ENCODE results near the gene PATE1. TPM values are rescaled to one million over a fixed set of nuclear protein-coding genes. Genes with fewer than 3 reads are reported as not detected.

The PATE1 gene
- total RNA-seq, 2 experiments from 2014 or later: not detected

DNA sequence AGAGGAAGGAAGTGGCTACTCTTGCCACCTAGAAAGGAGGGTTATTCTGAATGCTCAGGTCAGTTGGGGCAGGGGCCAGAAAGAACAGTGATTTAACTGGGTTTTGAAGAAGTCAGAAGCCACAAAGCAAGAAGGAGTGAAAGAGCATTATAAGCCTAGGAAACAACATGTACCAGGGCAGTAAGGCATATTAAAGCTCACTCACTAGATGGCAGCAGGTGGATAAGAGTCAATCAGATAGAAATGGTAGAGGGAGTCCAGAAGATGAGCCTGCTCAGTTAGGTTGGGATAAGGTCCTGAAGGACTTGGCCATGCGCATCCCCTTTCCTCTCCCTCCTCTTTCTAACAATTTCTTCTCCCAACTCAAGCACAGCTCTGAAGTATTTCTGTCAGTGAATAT, 22.0 kb upstream of the PATE1 start:
- ChIA-PET POLR2A (interaction anchor here (1.2 kb wide), 1 partner anchor 117 kb away, joined by 3 read pairs; no protein-coding TSS in a partner anchor), CTCF (ENCODE audit: unreplicated experiment) (no interaction called here)
- Histone ChIP-seq H3K9me3 (ENCODE audit: low read length) (no peaks in the 10 kb centered on the region), H3K4me1 (ENCODE audit: insufficient read depth, low read length, poor library complexity, severe bottlenecking) (no peaks in the 10 kb centered on the region), H2AFZ (ENCODE audit: low read length) (no peak overlapping the region), H3K27ac (ENCODE audit: low read depth, low read length, poor library complexity, severe bottlenecking) (no peak overlapping the region), H3K79me2 (ENCODE audit: insufficient read depth, low read depth, low read length) (no peaks in the 10 kb centered on the region), H3K4me3 (ENCODE audit: low read depth, low read length, poor library complexity, severe bottlenecking) (no peak overlapping the region), H4K20me1 (ENCODE audit: insufficient read depth, low read length) (no peaks in the 10 kb centered on the region), H3K4me2 (ENCODE audit: low read length) (no peak overlapping the region), H3K36me3 (ENCODE audit: insufficient read depth, low read length) (no peaks in the 10 kb centered on the region), H3K9me2 (ENCODE audit: insufficient read depth, low read length) (no peaks in the 10 kb centered on the region)
- TF ChIP-seq, protein P1, sequence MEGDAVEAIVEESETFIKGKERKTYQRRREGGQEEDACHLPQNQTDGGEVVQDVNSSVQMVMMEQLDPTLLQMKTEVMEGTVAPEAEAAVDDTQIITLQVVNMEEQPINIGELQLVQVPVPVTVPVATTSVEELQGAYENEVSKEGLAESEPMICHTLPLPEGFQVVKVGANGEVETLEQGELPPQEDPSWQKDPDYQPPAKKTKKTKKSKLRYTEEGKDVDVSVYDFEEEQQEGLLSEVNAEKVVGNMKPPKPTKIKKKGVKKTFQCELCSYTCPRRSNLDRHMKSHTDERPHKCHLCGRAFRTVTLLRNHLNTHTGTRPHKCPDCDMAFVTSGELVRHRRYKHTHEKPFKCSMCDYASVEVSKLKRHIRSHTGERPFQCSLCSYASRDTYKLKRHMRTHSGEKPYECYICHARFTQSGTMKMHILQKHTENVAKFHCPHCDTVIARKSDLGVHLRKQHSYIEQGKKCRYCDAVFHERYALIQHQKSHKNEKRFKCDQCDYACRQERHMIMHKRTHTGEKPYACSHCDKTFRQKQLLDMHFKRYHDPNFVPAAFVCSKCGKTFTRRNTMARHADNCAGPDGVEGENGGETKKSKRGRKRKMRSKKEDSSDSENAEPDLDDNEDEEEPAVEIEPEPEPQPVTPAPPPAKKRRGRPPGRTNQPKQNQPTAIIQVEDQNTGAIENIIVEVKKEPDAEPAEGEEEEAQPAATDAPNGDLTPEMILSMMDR (conservative IDR thresholded peaks at IDR 0.05; ENCODE audit: low read length): peak; percentile 48
- no peak for TF ChIP-seq EZH2phosphoT487 (IDR thresholded peaks at IDR 0.05; ENCODE audit: borderline replicate concordance, low read depth, low read length)
- peak; percentile 10 for DNase-seq (ENCODE audit: low spot score)
- BruUV-seq (replicated peaks): no TSS peak
- intact Hi-C loops (cut with micrococcal nuclease; ENCODE audit: unreplicated experiment): no loop called here

DNA sequence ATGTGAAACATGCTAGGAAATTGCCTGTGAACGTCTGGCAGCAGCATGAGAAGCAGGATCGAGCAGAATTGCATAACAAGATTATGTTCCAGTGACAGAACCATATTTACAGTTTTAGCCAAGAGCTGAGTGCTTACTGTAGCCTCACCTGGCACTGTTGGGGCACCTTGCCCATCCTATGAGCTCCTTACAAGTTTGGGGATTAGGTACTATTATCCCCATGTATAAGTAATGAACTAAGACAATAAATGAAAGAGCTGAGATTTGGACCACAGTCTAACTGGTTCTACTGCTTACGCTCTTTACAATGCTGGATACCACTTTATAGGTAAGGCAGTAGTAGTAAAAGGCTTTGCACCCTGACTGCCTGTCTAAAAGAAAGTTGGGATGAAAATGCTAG, 17.1 kb upstream of the PATE1 start:
- no peaks in the 10 kb centered on the region for H3K36me3 ChIP-seq (ENCODE audit: insufficient read depth, low read length)
- ChIA-PET CTCF (ENCODE audit: unreplicated experiment) (no interaction called here), POLR2A (interaction anchor here (0.6 kb wide), 1 partner anchor 113 kb away, joined by 3 read pairs; no protein-coding TSS in a partner anchor)
- intact Hi-C loops (cut with micrococcal nuclease; ENCODE audit: unreplicated experiment): no loop called here
- H3K9me2 ChIP-seq (ENCODE audit: insufficient read depth, low read length): no peaks in the 10 kb centered on the region
- no peak for TF ChIP-seq EZH2phosphoT487 (IDR thresholded peaks at IDR 0.05; ENCODE audit: borderline replicate concordance, low read depth, low read length)
- TF ChIP-seq, protein P1 (conservative IDR thresholded peaks at IDR 0.05; ENCODE audit: low read length): no peak
- no peaks in the 10 kb centered on the region for H4K20me1 ChIP-seq (ENCODE audit: insufficient read depth, low read length)
- H3K79me2 ChIP-seq (ENCODE audit: insufficient read depth, low read depth, low read length): no peaks in the 10 kb centered on the region
- no TSS peak for BruUV-seq (replicated peaks)
- no peaks in the 10 kb centered on the region for H3K4me1 ChIP-seq (ENCODE audit: insufficient read depth, low read length, poor library complexity, severe bottlenecking)
- DNase-seq (ENCODE audit: low spot score): no peak
- no peak overlapping the region for H3K27ac ChIP-seq (ENCODE audit: low read depth, low read length, poor library complexity, severe bottlenecking)
- no peak overlapping the region for H3K4me2 ChIP-seq (ENCODE audit: low read length)
- H2AFZ ChIP-seq (ENCODE audit: low read length): no peak overlapping the region
- no peak overlapping the region for H3K4me3 ChIP-seq (ENCODE audit: low read depth, low read length, poor library complexity, severe bottlenecking)
- H3K9me3 ChIP-seq (ENCODE audit: low read length): no peaks in the 10 kb centered on the region

DNA sequence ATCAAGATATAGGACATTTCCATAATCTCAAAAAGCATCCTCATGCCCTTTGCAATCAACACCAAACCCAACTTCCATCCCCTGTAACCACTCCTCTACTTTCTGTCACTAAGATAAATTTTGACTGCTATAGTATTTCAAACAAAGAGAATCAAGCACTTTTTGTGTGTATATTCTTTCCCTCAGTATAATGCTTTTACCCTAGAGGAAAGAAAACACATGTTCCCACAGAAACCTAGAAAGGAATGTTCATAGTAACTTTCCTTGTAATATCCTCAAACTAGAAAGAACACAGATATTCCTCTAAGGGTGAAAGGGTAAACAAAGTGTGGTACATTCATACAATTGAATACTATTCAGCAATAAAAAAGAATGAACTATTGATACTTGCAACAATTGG, 5.5 kb upstream of the PATE1 start:
- TF ChIP-seq, protein P1 (conservative IDR thresholded peaks at IDR 0.05; ENCODE audit: low read length): no peak
- TF ChIP-seq EZH2phosphoT487 (IDR thresholded peaks at IDR 0.05; ENCODE audit: borderline replicate concordance, low read depth, low read length): no peak
- H3K79me2 ChIP-seq (ENCODE audit: insufficient read depth, low read depth, low read length): no peaks in the 10 kb centered on the region
- H3K4me1 ChIP-seq (ENCODE audit: insufficient read depth, low read length, poor library complexity, severe bottlenecking): no peaks in the 10 kb centered on the region
- no peak overlapping the region for H3K4me3 ChIP-seq (ENCODE audit: low read depth, low read length, poor library complexity, severe bottlenecking)
- no peak overlapping the region for H3K27ac ChIP-seq (ENCODE audit: low read depth, low read length, poor library complexity, severe bottlenecking)
- H3K36me3 ChIP-seq (ENCODE audit: insufficient read depth, low read length): no peaks in the 10 kb centered on the region
- H3K9me2 ChIP-seq (ENCODE audit: insufficient read depth, low read length): no peaks in the 10 kb centered on the region
- no peak for DNase-seq (ENCODE audit: low spot score)
- POLR2A ChIA-PET: no interaction called here
- no peak overlapping the region for H3K4me2 ChIP-seq (ENCODE audit: low read length)
- H4K20me1 ChIP-seq (ENCODE audit: insufficient read depth, low read length): no peaks in the 10 kb centered on the region
- CTCF ChIA-PET (ENCODE audit: unreplicated experiment): no interaction called here
- intact Hi-C loops (cut with micrococcal nuclease; ENCODE audit: unreplicated experiment): no loop called here
- H2AFZ ChIP-seq (ENCODE audit: low read length): no peak overlapping the region
- BruUV-seq (replicated peaks): no TSS peak
- H3K9me3 ChIP-seq (ENCODE audit: low read length): no peaks in the 10 kb centered on the region

Measured in OCI-LY7 (cell line).